GOT3 (cell line): ENCODE measurements around the gene MYEF2.

Source experiments
- DNase-seq: peaks from one replicate; lab custom pipeline; 2025; ENCODE audit warnings: mixed read lengths; lab: John Stamatoyannopoulos, UW

MYEF2 gene

GRCh38 chr15:48144889-48145288, 33.2 kb downstream of the MYEF2 start:
- DNase-seq = no peak

GRCh38 chr15:48143856-48144255, 34.2 kb downstream of the MYEF2 start:
- no peak for DNase-seq

GRCh38 chr15:48132874-48133273, 45.2 kb downstream of the MYEF2 start:
- DNase-seq = no peak

- DNase-seq = no peak
These were observed 46.8 kb downstream of the MYEF2 start for GRCh38 chr15:48131324-48131723.

- DNase-seq = no peak
These were observed 51.3 kb downstream of the MYEF2 start for GRCh38 chr15:48126667-48127355.

- DNase-seq = no peak
These were observed 56.2 kb downstream of the MYEF2 start for GRCh38 chr15:48121849-48122248.

GRCh38 chr15:48120745-48121144, 57.4 kb downstream of the MYEF2 start, which contains the start of gene SLC24A5:
TSS of gene SLC24A5 (plus strand) at chr15:48120990. CDS start at chr15:48121045, 55 bp downstream.
- DNase-seq = no peak

GRCh38 chr15:48119277-48119676, 58.8 kb downstream of the MYEF2 start:
- DNase-seq = no peak

- no peak for DNase-seq
These were observed 65.9 kb downstream of the MYEF2 start for GRCh38 chr15:48112242-48112641.

GRCh38 chr15:48109856-48110531, 68.1 kb downstream of the MYEF2 start:
- DNase-seq = no peak

- no peak for DNase-seq
These were observed 68.9 kb downstream of the MYEF2 start for GRCh38 chr15:48109212-48109611.

GRCh38 chr15:48105936-48106335, 72.2 kb downstream of the MYEF2 start:
- DNase-seq = no peak

GRCh38 chr15:48103647-48104046, 74.4 kb downstream of the MYEF2 start:
- DNase-seq = no peak

- DNase-seq = no peak
These were observed 75.9 kb downstream of the MYEF2 start for GRCh38 chr15:48102167-48102566.

- no peak for DNase-seq
These were observed 76.6 kb downstream of the MYEF2 start for GRCh38 chr15:48101376-48101961.

- no peak for DNase-seq
These were observed 80.8 kb downstream of the MYEF2 start for GRCh38 chr15:48097264-48097663.

- no peak for DNase-seq
These were observed 81.3 kb downstream of the MYEF2 start for GRCh38 chr15:48096813-48097212.

- DNase-seq = no peak
These were observed 81.7 kb downstream of the MYEF2 start for GRCh38 chr15:48096355-48096786.

- DNase-seq = no peak
These were observed 86.6 kb downstream of the MYEF2 start for GRCh38 chr15:48091522-48091921.

GRCh38 chr15:48090666-48091065, 87.4 kb downstream of the MYEF2 start:
- DNase-seq = no peak

- DNase-seq = no peak
These were observed 88.0 kb downstream of the MYEF2 start for GRCh38 chr15:48090115-48090514.

- no peak for DNase-seq
These were observed 88.4 kb downstream of the MYEF2 start for GRCh38 chr15:48089702-48090101.

GRCh38 chr15:48087844-48088243, 90.3 kb downstream of the MYEF2 start:
- DNase-seq = no peak
